Naive thymus-derived CD8-positive, alpha-beta T cell (primary cell): ENCODE data around the gene ACR. TPM values are rescaled to one million over a fixed set of nuclear protein-coding genes. Genes with fewer than 3 reads are reported as not detected.

Experiments used
- ATAC-seq, 2 donors: fragments of 150-1000 bp; cut with Tn5 transposase in 1 of 2; sonication (Bioruptor Pico), chemical (Tn5 transposase) in 1 of 2; 1 replicate in 1 of 2; 2 replicates in 1 of 2; pipeline ENCODE4 v1.10.0; 2021; ENCODE audit warnings: mild to moderate bottlenecking in 2 of 2, moderate library complexity in 2 of 2
- POLR2A ChIA-PET: fragments of 350-600 bp; sonication (Branson Sonifier 250); formaldehyde crosslinking; loops from one replicate; lab custom pipeline; 2021; ENCODE audit warnings: antibody characterized with exemption; lab: Charles Lee
- DNase-seq, 10 donors: peaks; one replicate each; pipeline versions ENCODE4 v3.0.0 to v3.0.0-alpha.2; 2020 to 2022
- H3K27ac Mint-ChIP-seq, 10 donors: one replicate each; pipeline ENCODE4 v1.8.0; 2020 to 2022; ENCODE audit warnings: mild to moderate bottlenecking in 10 of 10, mixed read lengths in 10 of 10, moderate library complexity in 4 of 10, inconsistent platforms in 1 of 10
- H3K27me3 Mint-ChIP-seq, 5 donors: one replicate each; pipeline ENCODE4 v1.8.0; 2021 to 2022; ENCODE audit warnings: mixed read lengths in 5 of 5
- H3K36me3 Mint-ChIP-seq, 3 donors: one replicate each; pipeline ENCODE4 v1.8.0; 2020 to 2022; ENCODE audit warnings: mixed read lengths in 3 of 3, mild to moderate bottlenecking in 2 of 3, inconsistent platforms in 1 of 3
- H3K4me1 Mint-ChIP-seq, 4 donors: one replicate each; pipeline ENCODE4 v1.8.0; 2021 to 2022; ENCODE audit warnings: mixed read lengths in 4 of 4
- H3K4me3 Mint-ChIP-seq, 10 donors: one replicate each; pipeline ENCODE4 v1.8.0; 2020 to 2022; ENCODE audit warnings: mild to moderate bottlenecking in 10 of 10, mixed read lengths in 10 of 10, moderate library complexity in 6 of 10, inconsistent platforms in 1 of 10
- H3K9me3 Mint-ChIP-seq, 9 donors: one replicate each; pipeline ENCODE4 v1.8.0; 2020 to 2022; ENCODE audit warnings: mixed read lengths in 9 of 9, mild to moderate bottlenecking in 3 of 9, inconsistent platforms in 1 of 9, moderate library complexity in 1 of 9
- polyA plus RNA-seq, 3 donors: library from polyadenylated mRNA; unstranded; fragments of 300-500 nt; fragmentation: Illumina TruSeq; gene quantifications; one replicate each; pipeline ENCODE4 v1.2.3, GENCODE V29; 2021
- total RNA-seq, 8 experiments: library from RNA in 2 of 8; stranded (reverse) in 2 of 8; gene quantifications; one replicate each; pipeline ENCODE4 v1.2.3 and lab custom pipeline; 2021 to 2026

Gene ACR
- total RNA-seq, result not detected
- not detected for polyA plus RNA-seq
- total RNA-seq (lab: John Stamatoyannopoulos, UW), result 0 reads per million in 6 experiments

- Mint-ChIP-seq H3K27me3 (peaks cover 0 to 2% (median 0%) of the 10 kb centered on the region in 5 donors), H3K4me3 (no peak within 1 kb of the TSS), H3K4me1 (peaks cover 0 to 4% (median under 1%) of the 10 kb centered on the region in 4 donors), H3K9me3 (no peaks in the 10 kb centered on the region), H3K27ac (peak within 1 kb of the TSS in 3 of 10 donors; percentile 39 to 70 (median 53)), H3K36me3 (no peaks in the 10 kb centered on the region)
- POLR2A ChIA-PET, result no interaction called here
- ATAC-seq (no peak), DNase-seq (peak in 1 of 10 donors; percentile 45)
Measured at GRCh38 chr22:50737728-50738648, at the start of gene ACR. Gene ACR (plus strand): TSS chr22:50738204. CDS start chr22:50738236, 32 bp downstream.

- POLR2A ChIA-PET, result no interaction called here
- no peak for ATAC-seq
- Mint-ChIP-seq H3K36me3 (no peaks in the 10 kb centered on the region), H3K27me3 (peaks cover 0 to 5% (median 0%) of the 10 kb centered on the region in 5 donors), H3K9me3 (peaks cover 0 to 10% (median 2%) of the 10 kb centered on the region in 9 donors), H3K27ac (no peak overlapping the region), H3K4me1 (peaks cover 0 to 5% (median 2%) of the 10 kb centered on the region in 4 donors), H3K4me3 (no peak overlapping the region)
- no peak for DNase-seq
Measured at GRCh38 chr22:50688448-50688847, 49.6 kb upstream of the ACR start.

GRCh38 chr22:50691521-50691920, 46.5 kb upstream of the ACR start:
- POLR2A ChIA-PET, result no interaction called here

GRCh38 chr22:50693462-50693861, 44.5 kb upstream of the ACR start:
- peaks cover 0 to 4% (median 0%) of the 10 kb centered on the region in 5 donors for H3K27me3 Mint-ChIP-seq
- POLR2A ChIA-PET, result no interaction called here
- DNase-seq (no peak), ATAC-seq (no peak)
- H3K36me3 Mint-ChIP-seq, result no peaks in the 10 kb centered on the region
- no peak overlapping the region for H3K27ac Mint-ChIP-seq
- H3K4me3 Mint-ChIP-seq, result no peak overlapping the region
- H3K9me3 Mint-ChIP-seq, result peaks cover 0 to 10% (median 2%) of the 10 kb centered on the region in 9 donors
- H3K4me1 Mint-ChIP-seq, result peaks cover 0 to 2% (median 0%) of the 10 kb centered on the region in 4 donors

More at GRCh38 chr22:50691521-50691920, 46.5 kb upstream of the ACR start:
- Mint-ChIP-seq H3K4me3 (no peak overlapping the region), H3K27me3 (peaks cover 0 to 4% (median 0%) of the 10 kb centered on the region in 5 donors), H3K36me3 (no peaks in the 10 kb centered on the region), H3K27ac (no peak overlapping the region), H3K4me1 (peaks cover 0 to 4% (median under 1%) of the 10 kb centered on the region in 4 donors), H3K9me3 (peaks cover 0 to 10% (median 2%) of the 10 kb centered on the region in 9 donors)
- peak in 4 of 10 donors; percentile 26 to 50 (median 38) for DNase-seq
- peak in 1 of 2 donors; percentile 32 for ATAC-seq

- H3K4me1 Mint-ChIP-seq, result peaks cover 0 to 3% (median 0%) of the 10 kb centered on the region in 4 donors
- POLR2A ChIA-PET, result no interaction called here
- ATAC-seq (no peak), DNase-seq (no peak)
- no peak overlapping the region for H3K27ac Mint-ChIP-seq
- H3K4me3 Mint-ChIP-seq, result no peak overlapping the region
- peaks cover 0 to 10% (median 2%) of the 10 kb centered on the region in 9 donors for H3K9me3 Mint-ChIP-seq
- no peaks in the 10 kb centered on the region for H3K36me3 Mint-ChIP-seq
- peaks cover 0 to 4% (median 0%) of the 10 kb centered on the region in 5 donors for H3K27me3 Mint-ChIP-seq
Measured at GRCh38 chr22:50694099-50694605, 43.9 kb upstream of the ACR start.

GRCh38 chr22:50694766-50695420, 43.1 kb upstream of the ACR start:
- POLR2A ChIA-PET, result no interaction called here
- H3K4me1 Mint-ChIP-seq, result peaks cover 0 to 3% (median 0%) of the 10 kb centered on the region in 4 donors
- ATAC-seq (no peak), DNase-seq (peak in 1 of 10 donors; percentile 44)
- H3K9me3 Mint-ChIP-seq, result peaks cover 0 to 10% (median 2%) of the 10 kb centered on the region in 9 donors
- H3K4me3 Mint-ChIP-seq, result no peak overlapping the region
- peaks cover 0 to 4% (median 0%) of the 10 kb centered on the region in 5 donors for H3K27me3 Mint-ChIP-seq
- no peaks in the 10 kb centered on the region for H3K36me3 Mint-ChIP-seq
- no peak overlapping the region for H3K27ac Mint-ChIP-seq

GRCh38 chr22:50695421-50696250, 42.4 kb upstream of the ACR start:
- H3K27me3 Mint-ChIP-seq, result peaks cover 0 to 4% (median 0%) of the 10 kb centered on the region in 5 donors
- POLR2A ChIA-PET, result no interaction called here
- peaks cover 0 to 3% (median 0%) of the 10 kb centered on the region in 4 donors for H3K4me1 Mint-ChIP-seq
- H3K9me3 Mint-ChIP-seq, result peaks cover 0 to 10% (median 2%) of the 10 kb centered on the region in 9 donors
- DNase-seq (peak in 1 of 10 donors; percentile 43), ATAC-seq (no peak)
- H3K36me3 Mint-ChIP-seq, result no peaks in the 10 kb centered on the region
- no peak overlapping the region for H3K27ac Mint-ChIP-seq
- H3K4me3 Mint-ChIP-seq, result no peak overlapping the region

GRCh38 chr22:50696251-50696798, 41.7 kb upstream of the ACR start:
- DNase-seq, result peak in 1 of 10 donors; percentile 57
- no peak for ATAC-seq
- Mint-ChIP-seq H3K27ac (no peak overlapping the region), H3K27me3 (peaks cover 0 to 4% (median 0%) of the 10 kb centered on the region in 5 donors), H3K4me3 (no peak overlapping the region), H3K9me3 (peaks cover 0 to 10% (median 2%) of the 10 kb centered on the region in 9 donors), H3K4me1 (peaks cover 0 to 3% (median 0%) of the 10 kb centered on the region in 4 donors), H3K36me3 (no peaks in the 10 kb centered on the region)
- POLR2A ChIA-PET, result no interaction called here

- H3K9me3 Mint-ChIP-seq, result peaks cover 0 to 4% (median 1%) of the 10 kb centered on the region in 9 donors
- H3K36me3 Mint-ChIP-seq, result no peaks in the 10 kb centered on the region
- H3K27me3 Mint-ChIP-seq, result peaks cover 0 to 4% (median 0%) of the 10 kb centered on the region in 5 donors
- peaks cover 2 to 3% (median 3%) of the 10 kb centered on the region in 4 donors for H3K4me1 Mint-ChIP-seq
- no peak overlapping the region for H3K27ac Mint-ChIP-seq
- no peak overlapping the region for H3K4me3 Mint-ChIP-seq
- POLR2A ChIA-PET, result no interaction called here
- DNase-seq, result peak in 1 of 10 donors; percentile 31
- ATAC-seq, result no peak
Measured at GRCh38 chr22:50696799-50697561, 41.0 kb upstream of the ACR start.

- no peaks in the 10 kb centered on the region for H3K36me3 Mint-ChIP-seq
- POLR2A ChIA-PET, result no interaction called here
- ATAC-seq (no peak), DNase-seq (peak in 1 of 10 donors; percentile 18)
- H3K27me3 Mint-ChIP-seq, result peaks cover 0 to 4% (median 0%) of the 10 kb centered on the region in 5 donors
- H3K4me3 Mint-ChIP-seq, result no peak overlapping the region
- peaks cover 10 to 12% (median 11%) of the 10 kb centered on the region in 4 donors for H3K4me1 Mint-ChIP-seq
- H3K9me3 Mint-ChIP-seq, result no peaks in the 10 kb centered on the region
- H3K27ac Mint-ChIP-seq, result no peak overlapping the region
Measured at GRCh38 chr22:50697667-50698506, 40.1 kb upstream of the ACR start.
